HepG2 (cell line): Measurements from ENCODE around the gene NAV2. TPM values are rescaled to one million over a fixed set of nuclear protein-coding genes. Genes with fewer than 3 reads are reported as not detected.

ENCODE experiments used
- ARHGAP35 ChIP-seq: sonication (generic); formaldehyde crosslinking; IDR thresholded peaks from 2 replicates; pipeline ENCODE4 v1.9.0; 2022; ENCODE audit warnings: mild to moderate bottlenecking, inconsistent platforms, moderate library complexity, missing genetic modification reagents, borderline replicate concordance
- CC2D1A ChIP-seq: sonication (generic); formaldehyde crosslinking; IDR thresholded peaks from 2 replicates; pipeline ENCODE4 v1.8.1; 2023; ENCODE audit warnings: mild to moderate bottlenecking, missing genetic modification reagents
- FOXK2 ChIP-seq: fragments of 450-650 bp; IDR thresholded peaks from 2 replicates; pipeline ENCODE4 v1.6.1; 2016
- HOXD1 ChIP-seq: sonication (generic); formaldehyde crosslinking; IDR thresholded peaks from 2 replicates; pipeline ENCODE4 v1.5.0; 2020; ENCODE audit warnings: missing genetic modification reagents
- JUNB ChIP-seq: sonication (generic); formaldehyde crosslinking; IDR thresholded peaks from 2 replicates; pipeline ENCODE4 v1.8.0; 2022; ENCODE audit warnings: missing genetic modification reagents, mild to moderate bottlenecking, borderline replicate concordance
- KDM1A ChIP-seq: IDR thresholded peaks from 2 replicates; pipeline ENCODE4 v1.6.1; 2016; ENCODE audit warnings: missing compliant biosample characterization
- KDM6A ChIP-seq: IDR thresholded peaks from 2 replicates; pipeline ENCODE4 v1.6.1; 2016; ENCODE audit warnings: low read depth
- KLF13 ChIP-seq: sonication (generic); formaldehyde crosslinking; IDR thresholded peaks from 2 replicates; pipeline ENCODE4 v1.4.0; 2020; ENCODE audit warnings: mild to moderate bottlenecking, missing genetic modification reagents
- MED1 ChIP-seq: sonication (generic); formaldehyde crosslinking; IDR thresholded peaks from 2 replicates; pipeline ENCODE4 v1.4.0; 2020; ENCODE audit warnings: missing genetic modification reagents
- MIXL1 ChIP-seq: IDR thresholded peaks from 2 replicates; pipeline ENCODE4 v1.6.1; 2016
- RBM22 ChIP-seq: fragments of 200-400 bp; formaldehyde crosslinking; optimal IDR thresholded peaks from 2 replicates; pipeline ENCODE3; 2017; ENCODE audit warnings: mild to moderate bottlenecking, low read length, moderate library complexity
- RCOR2 ChIP-seq: IDR thresholded peaks from 2 replicates; pipeline ENCODE4 v1.6.1; 2016; ENCODE audit warnings: missing biosample characterization, missing genetic modification reagents
- RFXAP ChIP-seq: sonication (generic); formaldehyde crosslinking; IDR thresholded peaks from 2 replicates; pipeline ENCODE4 v1.4.0; 2020; ENCODE audit warnings: missing genetic modification reagents, borderline replicate concordance
- TAF15 ChIP-seq: fragments of 200-400 bp; formaldehyde crosslinking; IDR thresholded peaks from one replicate; pipeline ENCODE4 v1.6.1; 2018; ENCODE audit warnings: mild to moderate bottlenecking, low read depth, low read length; ENCODE audit not compliant: poor library complexity, severe bottlenecking
- TRIM24 ChIP-seq: sonication (generic); formaldehyde crosslinking; IDR thresholded peaks from 2 replicates; pipeline ENCODE4 v1.8.0; 2022; ENCODE audit warnings: mild to moderate bottlenecking, missing genetic modification reagents
- TSC22D2 ChIP-seq: sonication (generic); formaldehyde crosslinking; IDR thresholded peaks from 2 replicates; pipeline ENCODE4 v1.5.1; 2020; ENCODE audit warnings: missing genetic modification reagents, mild to moderate bottlenecking, borderline replicate concordance
- XRCC5 ChIP-seq: fragments of 200-400 bp; formaldehyde crosslinking; optimal IDR thresholded peaks from 2 replicates; pipeline ENCODE3; 2017; ENCODE audit warnings: mild to moderate bottlenecking, low read length
- ZC3H13 ChIP-seq: sonication (generic); formaldehyde crosslinking; IDR thresholded peaks from 2 replicates; pipeline ENCODE4 v1.8.1; 2023; ENCODE audit warnings: mild to moderate bottlenecking, missing genetic modification reagents, moderate library complexity
- ZNF33A ChIP-seq: sonication (generic); formaldehyde crosslinking; IDR thresholded peaks from 2 replicates; pipeline ENCODE4 v1.5.1; 2020; ENCODE audit warnings: missing genetic modification reagents, mild to moderate bottlenecking, moderate library complexity, borderline replicate concordance
- ZNF713 ChIP-seq: sonication (generic); formaldehyde crosslinking; IDR thresholded peaks from 2 replicates; pipeline ENCODE4 v1.4.0; 2020; ENCODE audit warnings: mild to moderate bottlenecking, missing genetic modification reagents
- ZSCAN25 ChIP-seq: sonication (generic); formaldehyde crosslinking; IDR thresholded peaks from 2 replicates; pipeline ENCODE4 v1.8.0; 2022; ENCODE audit warnings: mild to moderate bottlenecking, missing genetic modification reagents
- ZSCAN31 ChIP-seq: sonication (generic); formaldehyde crosslinking; IDR thresholded peaks from 2 replicates; pipeline ENCODE4 v1.5.0; 2020; ENCODE audit warnings: low read depth, mild to moderate bottlenecking, missing genetic modification reagents
- polyA plus RNA-seq, 8 experiments: library from polyadenylated mRNA; depleted of rRNA in 3 of 8; stranded (reverse) in 7 of 8; unstranded in 1 of 8; fragments of >200 nt; fragmentation: Illumina TruSeq in 4 of 8; extraction: Trizol in 4 of 8; gene quantifications; 2 replicates each; pipeline versions ENCODE4 v1.2.1 to v1.2.3, GENCODE V29; 2011 to 2016; ENCODE audit warnings: low read depth in 4 of 8, missing spikeins in 1 of 8, mixed read lengths in 1 of 8; ENCODE audit not compliant: insufficient read depth in 1 of 8
- total RNA-seq, 5 experiments: library from RNA; depleted of rRNA; stranded (reverse); fragments of >200 nt; fragmentation: Illumina TruSeq; extraction: Trizol; gene quantifications; 2 replicates each; pipeline ENCODE4 v1.2.3, GENCODE V29; 2016; ENCODE audit warnings: low read depth in 1 of 5
- TF ChIP-seq, protein P1 (sequence below): sonication (generic); formaldehyde crosslinking; IDR thresholded peaks from 2 replicates; pipeline ENCODE4 v1.4.0; 2020; ENCODE audit warnings: missing genetic modification reagents, mild to moderate bottlenecking, borderline replicate concordance
- TF ChIP-seq, protein P2 (sequence below): sonication (generic); formaldehyde crosslinking; IDR thresholded peaks from 2 replicates; pipeline ENCODE4 v1.8.0; 2022; ENCODE audit warnings: missing genetic modification reagents, low read depth, mild to moderate bottlenecking, borderline replicate concordance
- TF ChIP-seq, protein P3 (sequence below): sonication (generic); formaldehyde crosslinking; IDR thresholded peaks from 2 replicates; pipeline ENCODE4 v1.5.0; 2020; ENCODE audit warnings: mild to moderate bottlenecking, missing genetic modification reagents

Gene NAV2
- total and polyA plus RNA-seq, 2 of the 13 experiments (the other 11 are each of a cell fraction or from before 2014, with no cell fraction given) = 9.3 to 34.6 TPM

DNA sequence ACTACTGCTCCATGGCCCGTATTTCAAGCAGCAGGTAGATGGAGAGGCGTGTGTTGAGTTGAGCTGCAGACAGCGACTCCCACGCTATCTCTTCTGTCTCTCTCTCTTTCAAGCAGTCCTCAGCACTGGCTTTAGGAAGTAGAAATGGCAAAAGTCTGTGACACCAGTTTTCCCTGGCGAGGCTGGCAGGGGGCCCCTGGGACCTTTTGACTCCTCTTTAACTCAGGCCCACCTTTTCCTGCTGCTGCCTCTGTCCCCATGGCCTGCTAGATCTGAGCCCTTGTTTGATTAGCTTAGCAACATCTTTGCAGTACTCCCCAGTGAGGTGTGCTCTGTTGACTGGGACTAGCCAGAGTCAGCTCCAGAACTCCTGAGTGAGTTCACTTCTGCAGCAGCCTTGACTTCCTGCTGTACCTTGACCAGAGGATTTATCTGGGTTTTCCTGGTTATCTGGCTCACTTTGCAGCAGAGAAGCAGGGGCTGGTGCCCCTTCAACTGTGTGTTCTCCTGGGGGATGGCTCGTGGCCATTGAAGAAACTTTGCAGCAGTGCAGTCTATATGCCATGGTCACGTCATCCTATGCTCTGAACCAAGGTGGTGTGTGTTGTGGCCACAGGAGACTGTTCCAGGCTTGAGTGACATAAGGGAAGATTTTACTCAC, 263.8 kb downstream of the NAV2 start (continued):
- TF ChIP-seq ZNF713 = no peak
- peak; percentile 88 for TF ChIP-seq MED1
- no peak for TF ChIP-seq JUNB (CRISPR knock-in tag)
- TF ChIP-seq ZSCAN25 (CRISPR knock-in tag) = no peak
- peak; percentile 47; the same call in 1 of the 2 replicates for TF ChIP-seq KDM6A (CRISPR knock-in tag)
- TF ChIP-seq XRCC5 = no peak
- TF ChIP-seq FOXK2 = no peak
- no peak for TF ChIP-seq KDM1A (CRISPR knock-in tag)
- no peak for TF ChIP-seq ZC3H13 (CRISPR knock-in tag)
- no peak for TF ChIP-seq KLF13 (CRISPR knock-in tag)
- no peak for TF ChIP-seq HOXD1
- TF ChIP-seq, protein P1, sequence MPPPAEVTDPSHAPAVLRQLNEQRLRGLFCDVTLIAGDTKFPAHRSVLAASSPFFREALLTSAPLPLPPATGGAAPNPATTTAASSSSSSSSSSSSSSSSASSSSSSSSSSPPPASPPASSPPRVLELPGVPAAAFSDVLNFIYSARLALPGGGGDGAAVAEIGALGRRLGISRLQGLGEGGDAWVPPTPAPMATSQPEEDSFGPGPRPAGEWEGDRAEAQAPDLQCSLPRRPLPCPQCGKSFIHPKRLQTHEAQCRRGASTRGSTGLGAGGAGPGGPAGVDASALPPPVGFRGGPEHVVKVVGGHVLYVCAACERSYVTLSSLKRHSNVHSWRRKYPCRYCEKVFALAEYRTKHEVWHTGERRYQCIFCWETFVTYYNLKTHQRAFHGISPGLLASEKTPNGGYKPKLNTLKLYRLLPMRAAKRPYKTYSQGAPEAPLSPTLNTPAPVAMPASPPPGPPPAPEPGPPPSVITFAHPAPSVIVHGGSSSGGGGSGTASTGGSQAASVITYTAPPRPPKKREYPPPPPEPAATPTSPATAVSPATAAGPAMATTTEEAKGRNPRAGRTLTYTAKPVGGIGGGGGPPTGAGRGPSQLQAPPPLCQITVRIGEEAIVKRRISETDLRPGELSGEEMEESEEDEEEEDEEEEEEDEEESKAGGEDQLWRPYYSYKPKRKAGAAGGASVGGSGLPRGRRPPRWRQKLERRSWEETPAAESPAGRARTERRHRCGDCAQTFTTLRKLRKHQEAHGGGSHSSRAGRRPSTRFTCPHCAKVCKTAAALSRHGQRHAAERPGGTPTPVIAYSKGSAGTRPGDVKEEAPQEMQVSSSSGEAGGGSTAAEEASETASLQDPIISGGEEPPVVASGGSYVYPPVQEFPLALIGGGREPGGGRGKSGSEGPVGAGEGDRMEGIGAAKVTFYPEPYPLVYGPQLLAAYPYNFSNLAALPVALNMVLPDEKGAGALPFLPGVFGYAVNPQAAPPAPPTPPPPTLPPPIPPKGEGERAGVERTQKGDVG (CRISPR knock-in tag) = no peak; the same call in 1 of the 2 replicates
- no peak for TF ChIP-seq CC2D1A
- no peak for TF ChIP-seq ZNF33A (CRISPR knock-in tag)
- TF ChIP-seq, protein P2, sequence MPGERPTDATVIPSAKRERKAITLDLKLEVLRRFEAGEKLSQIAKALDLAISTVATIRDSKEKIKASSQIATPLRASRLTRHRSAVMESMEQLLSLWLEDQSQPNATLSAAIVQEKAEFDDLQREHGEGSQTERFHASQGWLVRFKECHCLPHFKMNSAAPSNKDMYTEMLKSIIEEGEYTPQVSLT (CRISPR knock-in tag) = no peak
- TF ChIP-seq, protein P3, sequence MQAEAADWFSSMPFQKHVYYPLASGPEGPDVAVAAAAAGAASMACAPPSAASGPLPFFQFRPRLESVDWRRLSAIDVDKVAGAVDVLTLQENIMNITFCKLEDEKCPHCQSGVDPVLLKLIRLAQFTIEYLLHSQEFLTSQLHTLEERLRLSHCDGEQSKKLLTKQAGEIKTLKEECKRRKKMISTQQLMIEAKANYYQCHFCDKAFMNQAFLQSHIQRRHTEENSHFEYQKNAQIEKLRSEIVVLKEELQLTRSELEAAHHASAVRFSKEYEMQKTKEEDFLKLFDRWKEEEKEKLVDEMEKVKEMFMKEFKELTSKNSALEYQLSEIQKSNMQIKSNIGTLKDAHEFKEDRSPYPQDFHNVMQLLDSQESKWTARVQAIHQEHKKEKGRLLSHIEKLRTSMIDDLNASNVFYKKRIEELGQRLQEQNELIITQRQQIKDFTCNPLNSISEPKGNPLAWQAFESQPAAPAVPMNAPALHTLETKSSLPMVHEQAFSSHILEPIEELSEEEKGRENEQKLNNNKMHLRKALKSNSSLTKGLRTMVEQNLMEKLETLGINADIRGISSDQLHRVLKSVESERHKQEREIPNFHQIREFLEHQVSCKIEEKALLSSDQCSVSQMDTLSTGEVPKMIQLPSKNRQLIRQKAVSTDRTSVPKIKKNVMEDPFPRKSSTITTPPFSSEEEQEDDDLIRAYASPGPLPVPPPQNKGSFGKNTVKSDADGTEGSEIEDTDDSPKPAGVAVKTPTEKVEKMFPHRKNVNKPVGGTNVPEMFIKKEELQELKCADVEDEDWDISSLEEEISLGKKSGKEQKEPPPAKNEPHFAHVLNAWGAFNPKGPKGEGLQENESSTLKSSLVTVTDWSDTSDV (CRISPR knock-in tag) = no peak
- no peak for TF ChIP-seq TAF15
- TF ChIP-seq TRIM24 (CRISPR knock-in tag) = no peak
- TF ChIP-seq RFXAP (CRISPR knock-in tag) = no peak
- peak; percentile 69 for TF ChIP-seq RCOR2 (CRISPR knock-in tag)
- TF ChIP-seq MIXL1 = 0 out of 2 replicates have a peak, but pooled peaks have one; percentile 50
- no peak for TF ChIP-seq TSC22D2 (CRISPR knock-in tag)
- no peak for TF ChIP-seq ARHGAP35 (CRISPR knock-in tag)
- no peak for TF ChIP-seq RBM22
- TF ChIP-seq ZSCAN31 (CRISPR knock-in tag) = no peak
